ENCODE results near the gene PRSS16. TPM values are rescaled to one million over a fixed set of nuclear protein-coding genes. Genes with fewer than 3 reads are reported as not detected.

The PRSS16 gene
- total and polyA plus RNA-seq, 2 donors (not counting 3 experiments of a cell fraction or from before 2014, with no cell fraction given), result not detected

GRCh38 chr6:27213544-27214125, 33.9 kb upstream of the PRSS16 start:
- TF ChIP-seq FOS (IDR thresholded peaks at IDR 0.05; ENCODE audit: borderline replicate concordance, insufficient read depth, low read length) (no peak), EZH2 (IDR thresholded peaks at IDR 0.05; ENCODE audit: borderline replicate concordance, low read depth, low read length, severe bottlenecking) (no peak), MAX (IDR thresholded peaks at IDR 0.05; ENCODE audit: insufficient read depth, insufficient read length) (no peak), MYC (IDR thresholded peaks at IDR 0.05; ENCODE audit: low read depth, low read length) (no peak), JUN (IDR thresholded peaks at IDR 0.05; ENCODE audit: borderline replicate concordance, insufficient read depth, insufficient read length, low read depth) (no peak), CTCF (IDR thresholded peaks at IDR 0.05; ENCODE audit: extremely low read depth in 1 of 2, insufficient read depth in 1 of 2, low read depth in 1 of 2, low read length in 2 of 2) (no peak), POLR2A (IDR thresholded peaks at IDR 0.05; ENCODE audit: low read depth, low read length) (no peak), GATA2 (IDR thresholded peaks at IDR 0.05; ENCODE audit: insufficient read depth, insufficient read length, low read depth, low read length) (no peak), POLR2AphosphoS5 (IDR thresholded peaks at IDR 0.05; ENCODE audit: insufficient read depth, low read depth, low read length) (no peak)
- no peaks in the 10 kb centered on the region for H3K9me1 ChIP-seq (replicated peaks; ENCODE audit: control insufficient read depth, extremely low read depth, insufficient read depth, low read length)
- peak overlapping the region; percentile 10 for H3K4me2 ChIP-seq (ENCODE audit: insufficient read depth, low read length)
- no peaks in the 10 kb centered on the region for H3K79me2 ChIP-seq (ENCODE audit: control insufficient read depth, insufficient read depth, low read length)
- intact Hi-C loops (cut with micrococcal nuclease) (no loop called here), dilution Hi-C loops (cut with MboI; ENCODE audit: extremely low pct_ligation_motif_present, low sequenced_read_pairs) (no loop called here)
- CTCF ChIA-PET, result interaction anchor here (1.2 to 2.2 kb wide), 3 partner anchors 25 to 87 kb away, joined by 3 to 6 read pairs (median 5); no protein-coding TSS in a partner anchor
- H3K27ac ChIP-seq (ENCODE audit: insufficient read depth, low read depth, low read length), result no peak overlapping the region
- no peaks in the 10 kb centered on the region for H4K20me1 ChIP-seq (replicated peaks; ENCODE audit: control insufficient read depth, extremely low read depth, insufficient read depth, low read length)
- no TSS peak for BruUV-seq (replicated peaks)
- peak; percentile 21 for DNase-seq (ENCODE audit: low read depth, low spot score)
- no peaks in the 10 kb centered on the region for H3K4me1 ChIP-seq (ENCODE audit: control insufficient read depth, extremely low read depth, insufficient read depth, low read length)
- H3K36me3 ChIP-seq (ENCODE audit: control insufficient read depth in 2 of 2, extremely low read depth in 1 of 2, insufficient read depth in 2 of 2, low read length in 2 of 2), result no peaks in the 10 kb centered on the region
- FAIRE-seq, result no peak
- peaks cover 0 to 4% of the 10 kb centered on the region in 2 experiments for H3K27me3 ChIP-seq (ENCODE audit: control insufficient read depth in 2 of 2, insufficient read depth in 2 of 2, low read length in 2 of 2)
- no peak overlapping the region for H2AFZ ChIP-seq (ENCODE audit: low read depth, low read length)
- H3K9ac ChIP-seq (replicated peaks; ENCODE audit: extremely low read depth, insufficient read depth, low read length), result no peak overlapping the region
- POLR2A ChIA-PET, result no interaction called here
- no peak overlapping the region for H3K4me3 ChIP-seq (replicated peaks in 1 of 3; ENCODE audit: insufficient read depth in 1 of 3, low read depth in 1 of 3, low read length in 3 of 3)
- no peaks in the 10 kb centered on the region for H3K9me3 ChIP-seq (replicated peaks; ENCODE audit: control insufficient read depth, insufficient read depth, low read length)

Measured in endothelial cell of umbilical vein (primary cell).